ENCODE data around the gene PLA2G4E. TPM values are rescaled to one million over a fixed set of nuclear protein-coding genes. Genes with fewer than 3 reads are reported as not detected.

The PLA2G4E gene
- total RNA-seq, 4 donors from 2014 or later = 1.1 to 89.5 (median 9.2) TPM

DNA sequence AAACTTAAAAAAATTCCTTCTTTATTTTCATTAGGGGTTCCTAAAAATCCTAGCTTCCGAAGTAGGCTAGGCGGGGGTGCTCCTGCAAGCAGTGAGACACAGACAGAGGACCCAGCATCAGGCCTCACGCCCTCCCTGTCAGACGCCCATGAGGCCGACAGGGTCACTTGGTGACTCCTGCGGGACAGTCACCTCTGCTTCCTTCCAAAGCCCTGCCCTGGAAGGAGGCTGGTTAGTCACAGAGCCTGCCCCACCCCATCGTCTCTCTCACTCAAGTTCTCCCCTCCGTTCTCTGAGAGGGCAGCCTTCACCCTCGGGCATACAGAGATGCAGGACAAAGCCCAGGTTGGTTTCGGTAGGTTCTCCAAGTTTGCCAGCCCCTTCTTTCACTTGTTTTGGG is 87.1 kb downstream of the PLA2G4E start:
- peaks cover 45 to 99% (median 62%) of the 10 kb centered on the region in 3 donors for H3K4me1 ChIP-seq
- no peak overlapping the region for H3K4me3 ChIP-seq
- H3K27ac ChIP-seq = peak overlapping the region; percentile 78 to 90 (median 86)
- H3K27me3 ChIP-seq = no peaks in the 10 kb centered on the region
- H3K36me3 ChIP-seq = no peaks in the 10 kb centered on the region
- intact Hi-C loops (cut with DNase I) = no loop called here
- WGBS, 2 donors = 27 to 39% methylated on average over 6 to 9 of the region's 10 CpGs
- TF ChIP-seq, protein P1, sequence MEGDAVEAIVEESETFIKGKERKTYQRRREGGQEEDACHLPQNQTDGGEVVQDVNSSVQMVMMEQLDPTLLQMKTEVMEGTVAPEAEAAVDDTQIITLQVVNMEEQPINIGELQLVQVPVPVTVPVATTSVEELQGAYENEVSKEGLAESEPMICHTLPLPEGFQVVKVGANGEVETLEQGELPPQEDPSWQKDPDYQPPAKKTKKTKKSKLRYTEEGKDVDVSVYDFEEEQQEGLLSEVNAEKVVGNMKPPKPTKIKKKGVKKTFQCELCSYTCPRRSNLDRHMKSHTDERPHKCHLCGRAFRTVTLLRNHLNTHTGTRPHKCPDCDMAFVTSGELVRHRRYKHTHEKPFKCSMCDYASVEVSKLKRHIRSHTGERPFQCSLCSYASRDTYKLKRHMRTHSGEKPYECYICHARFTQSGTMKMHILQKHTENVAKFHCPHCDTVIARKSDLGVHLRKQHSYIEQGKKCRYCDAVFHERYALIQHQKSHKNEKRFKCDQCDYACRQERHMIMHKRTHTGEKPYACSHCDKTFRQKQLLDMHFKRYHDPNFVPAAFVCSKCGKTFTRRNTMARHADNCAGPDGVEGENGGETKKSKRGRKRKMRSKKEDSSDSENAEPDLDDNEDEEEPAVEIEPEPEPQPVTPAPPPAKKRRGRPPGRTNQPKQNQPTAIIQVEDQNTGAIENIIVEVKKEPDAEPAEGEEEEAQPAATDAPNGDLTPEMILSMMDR (IDR thresholded peaks at IDR 0.05) = no peak
- no peak for TF ChIP-seq POLR2A (IDR thresholded peaks at IDR 0.05)
- DNase-seq = no peak
- no peaks in the 10 kb centered on the region for H3K9me3 ChIP-seq

DNA sequence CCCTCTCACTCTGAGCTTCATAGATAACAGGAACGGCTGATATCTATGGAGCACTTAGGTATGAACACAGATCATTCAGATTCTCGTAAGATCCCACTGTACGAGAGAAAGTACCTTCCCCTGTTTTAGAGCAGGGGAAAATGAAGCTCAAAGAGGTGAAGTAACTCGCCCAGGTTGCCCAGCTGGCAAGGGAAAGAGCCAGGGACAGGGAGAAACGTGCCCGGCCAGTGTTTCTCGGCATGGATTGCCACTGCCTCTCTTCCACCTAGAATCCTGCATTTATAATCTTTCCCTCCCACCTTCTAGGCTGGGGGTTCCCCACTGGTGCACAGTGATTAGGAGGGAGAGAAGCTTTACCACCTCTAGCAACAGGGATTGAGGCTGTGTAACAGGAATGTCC is 87.5 kb downstream of the PLA2G4E start:
- Histone ChIP-seq H3K4me1 (peaks cover 45 to 99% (median 62%) of the 10 kb centered on the region in 3 donors), H3K9me3 (no peaks in the 10 kb centered on the region), H3K4me3 (no peak overlapping the region), H3K27ac (peak overlapping the region; percentile 78 to 90 (median 86)), H3K36me3 (no peaks in the 10 kb centered on the region), H3K27me3 (no peaks in the 10 kb centered on the region)
- 44 to 58% methylated on average over 4 to 6 of the region's 7 CpGs for WGBS, 2 donors
- no peak for DNase-seq
- intact Hi-C loops (cut with DNase I) = no loop called here
- no peak for TF ChIP-seq POLR2A (IDR thresholded peaks at IDR 0.05)
- TF ChIP-seq, protein P1 (IDR thresholded peaks at IDR 0.05) = no peak

DNA sequence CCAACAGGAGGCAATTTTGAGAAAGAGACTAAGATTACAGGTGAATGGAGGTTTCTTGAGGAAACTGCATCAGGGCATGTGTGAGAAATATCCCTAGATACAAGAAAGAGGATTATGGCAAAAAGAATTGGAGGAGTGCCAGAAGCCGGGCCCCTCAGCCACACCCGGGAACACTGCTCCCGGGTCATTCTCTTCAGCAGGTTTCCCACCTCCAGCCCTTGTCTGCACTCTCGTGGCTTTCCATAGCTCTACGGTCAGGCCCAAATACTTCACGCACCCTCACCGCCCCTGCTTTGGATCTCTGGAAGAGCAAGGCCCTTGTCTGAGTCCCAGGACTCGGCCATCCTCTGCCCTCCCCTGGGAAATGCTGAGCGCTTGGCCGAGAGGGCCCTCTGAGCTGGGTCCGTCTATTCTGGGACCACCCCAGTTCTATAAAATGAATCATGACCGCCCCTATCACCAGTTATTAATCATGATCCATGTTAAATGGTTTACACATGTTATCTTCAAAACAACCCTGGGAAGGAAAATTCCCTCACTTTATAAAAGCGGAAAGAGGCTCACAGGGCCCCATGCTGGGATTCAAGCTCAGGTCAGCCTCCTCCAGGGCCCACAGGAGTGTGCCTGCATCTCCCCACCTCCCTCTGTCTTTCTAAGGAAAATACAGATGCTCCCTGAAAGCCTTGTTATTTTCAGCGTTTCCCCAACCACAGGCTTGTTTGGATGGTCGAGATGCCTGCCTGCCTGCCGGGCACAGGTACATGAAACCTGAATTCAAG is 88.1 kb downstream of the PLA2G4E start:
- Histone ChIP-seq H3K9me3 (no peaks in the 10 kb centered on the region), H3K27me3 (no peaks in the 10 kb centered on the region), H3K36me3 (no peaks in the 10 kb centered on the region), H3K27ac (peak overlapping the region; percentile 78 to 90 (median 86)), H3K4me1 (peaks cover 45 to 99% (median 62%) of the 10 kb centered on the region in 3 donors), H3K4me3 (no peak overlapping the region)
- intact Hi-C loops (cut with DNase I) = no loop called here
- no peak for DNase-seq
- WGBS, 2 donors = 56 to 67% methylated on average over 12 to 16 of the region's 16 CpGs
- TF ChIP-seq, protein P1 (IDR thresholded peaks at IDR 0.05) = no peak
- no peak for TF ChIP-seq POLR2A (IDR thresholded peaks at IDR 0.05)

DNA sequence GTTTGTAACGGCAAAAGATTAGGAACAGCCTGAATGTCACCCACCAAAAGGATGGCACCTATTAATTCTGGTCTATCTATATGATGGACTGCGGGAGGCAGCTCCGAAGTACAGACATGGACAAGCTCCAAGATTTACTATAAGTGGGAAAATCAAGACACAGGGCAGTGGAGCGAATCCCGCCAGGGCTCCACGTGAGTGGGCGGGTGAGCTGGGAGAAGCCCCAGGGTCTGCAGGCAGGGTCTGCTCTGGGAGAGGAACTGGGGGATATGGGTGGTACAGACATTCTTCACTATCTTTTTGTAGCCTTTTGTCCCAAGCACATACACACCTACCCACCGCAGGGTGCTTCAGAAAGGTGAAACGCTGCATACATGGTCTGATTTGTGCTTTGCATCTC is 88.7 kb downstream of the PLA2G4E start:
- peak overlapping the region in 3 of 4 donors; percentile 85 to 90 (median 86) for H3K27ac ChIP-seq
- WGBS, 2 donors = 88 to 92% methylated on average over 6 to 9 of the region's 9 CpGs
- DNase-seq = no peak

More for the DNA sequence above, 88.7 kb downstream of the PLA2G4E start:
- H3K9me3 ChIP-seq = no peaks in the 10 kb centered on the region
- intact Hi-C loops (cut with DNase I) = no loop called here
- H3K36me3 ChIP-seq = no peaks in the 10 kb centered on the region
- no peak overlapping the region for H3K4me3 ChIP-seq
- TF ChIP-seq POLR2A (IDR thresholded peaks at IDR 0.05) = no peak
- TF ChIP-seq, protein P1 (IDR thresholded peaks at IDR 0.05) = no peak
- no peaks in the 10 kb centered on the region for H3K27me3 ChIP-seq
- H3K4me1 ChIP-seq = peaks cover 45 to 96% (median 62%) of the 10 kb centered on the region in 3 donors

Other genes with a start within 250 kb of the PLA2G4E start
- 10 to 100 TPM; 18.4 to 37.6 (median 29.8) TPM for gene MAPKBP1, start 246.6 kb downstream of the PLA2G4E start, total RNA-seq
- 10 to 100 TPM; 20.4 to 36.9 (median 30.5) TPM for gene JMJD7, start 192.9 kb downstream of the PLA2G4E start, total RNA-seq
- gene PLA2G4B, start 182.2 kb downstream of the PLA2G4E start, total RNA-seq = 10 to 100 TPM; 26.5 to 58.9 (median 39.7) TPM
- gene SPTBN5, start 127.0 kb downstream of the PLA2G4E start, total RNA-seq = 1 to 10 TPM; 1.9 to 4.4 (median 3.4) TPM
- gene EHD4, start 48.5 kb downstream of the PLA2G4E start, total RNA-seq = 10 to 100 TPM; 25.4 to 45.3 (median 27.8) TPM
- 1 to 10 TPM in 1 of 4 donors, under 1 TPM in 3; 0.19 to 5.9 (median 0.23) TPM for gene PLA2G4D, start 73.5 kb upstream of the PLA2G4E start, total RNA-seq
- gene PLA2G4F, start 135.6 kb upstream of the PLA2G4E start, total RNA-seq = 10 to 100 TPM in 3 of 4 donors, 1 to 10 TPM in 1; 7.4 to 28.2 (median 21.2) TPM
- gene VPS39, start 187.3 kb upstream of the PLA2G4E start, total RNA-seq = 10 to 100 TPM; 24.4 to 57.2 (median 31.9) TPM

Measured in esophagus squamous epithelium (tissue), 5 donors.